DND-41 (cell line): ENCODE results near the gene TRAPPC5.

ENCODE experiments used
- ATAC-seq: fragments of 200-7000 bp; cut with Tn5 transposase; 3 replicates; pipeline ENCODE4 v1.9.1; 2021; ENCODE audit warnings: low read depth; ENCODE audit not compliant: insufficient read depth
- DNase-seq: peaks from one replicate; pipeline ENCODE4 v3.0.0-alpha.2; 2020
- H2AFZ ChIP-seq: 2 replicates; pipeline ENCODE4 v1.6.0; 2012; ENCODE audit warnings: low read depth, low read length
- H3K27ac ChIP-seq: 2 replicates; pipeline ENCODE4 v1.5.1; 2012; ENCODE audit warnings: low read length, inconsistent platforms
- H3K27me3 ChIP-seq: fragments of 200-600 bp; sonication (generic); 2 replicates; pipeline ENCODE4 v1.6.0; 2012; ENCODE audit warnings: low read length, mild to moderate bottlenecking, inconsistent platforms; ENCODE audit not compliant: insufficient read depth, poor library complexity
- H3K36me3 ChIP-seq: 2 replicates; pipeline ENCODE4 v1.5.1; 2012; ENCODE audit warnings: low read length, inconsistent platforms; ENCODE audit not compliant: insufficient read depth
- H3K4me1 ChIP-seq: 2 replicates; pipeline ENCODE4 v1.5.1; 2012; ENCODE audit warnings: mild to moderate bottlenecking, low read length; ENCODE audit not compliant: insufficient read depth
- H3K4me2 ChIP-seq: 2 replicates; pipeline ENCODE4 v1.6.0; 2012; ENCODE audit warnings: mild to moderate bottlenecking, moderate library complexity, low read length, inconsistent platforms; ENCODE audit not compliant: insufficient read depth
- H3K4me3 ChIP-seq, 2 experiments: fragments of 200-600 bp in 1 of 2; shearing (Covaris generic) in 1 of 2; 2 replicates each; pipeline ENCODE4 v1.5.1; 2012 to 2016; ENCODE audit warnings: inconsistent platforms in 2 of 2, low read length in 2 of 2, mild to moderate bottlenecking in 2 of 2, low read depth in 1 of 2, moderate library complexity in 1 of 2
- H3K79me2 ChIP-seq: 2 replicates; pipeline ENCODE4 v1.6.0; 2012; ENCODE audit warnings: low read length, inconsistent platforms; ENCODE audit not compliant: insufficient read depth
- H3K9ac ChIP-seq: 2 replicates; pipeline ENCODE4 v1.6.0; 2012; ENCODE audit warnings: low read depth, mild to moderate bottlenecking, inconsistent platforms, low read length, moderate library complexity
- H3K9me3 ChIP-seq: 2 replicates; pipeline ENCODE4 v1.5.1; 2012; ENCODE audit warnings: low read length, moderate library complexity, mild to moderate bottlenecking, inconsistent platforms; ENCODE audit not compliant: insufficient read depth, severe bottlenecking
- H4K20me1 ChIP-seq: 2 replicates; pipeline ENCODE4 v1.6.0; 2012; ENCODE audit warnings: low read length; ENCODE audit not compliant: insufficient read depth
- CTCF ChIP-seq: IDR thresholded peaks from 2 replicates; pipeline ENCODE4 v1.5.1; 2012; ENCODE audit warnings: borderline replicate concordance, low read length, moderate library complexity, mild to moderate bottlenecking; ENCODE audit not compliant: poor library complexity, severe bottlenecking; ENCODE audit errors: extremely low read depth
- EZH2 ChIP-seq: IDR thresholded peaks from 3 replicates; pipeline ENCODE4 v1.6.1; 2012; ENCODE audit warnings: borderline replicate concordance, low read depth, mild to moderate bottlenecking, moderate library complexity, low read length, inconsistent platforms; ENCODE audit not compliant: severe bottlenecking

Gene TRAPPC5

GRCh38 chr19:7645163-7645562 is 35.5 kb upstream of the TRAPPC5 start:
- no peaks in the 10 kb centered on the region for H3K36me3 ChIP-seq
- no peak for TF ChIP-seq CTCF
- no peak for TF ChIP-seq EZH2
- DNase-seq (no peak), ATAC-seq (no peak)
- H3K27ac ChIP-seq: no peak overlapping the region
- no peak overlapping the region for H3K4me2 ChIP-seq
- H3K4me3 ChIP-seq: no peak overlapping the region
- H3K9ac ChIP-seq: no peak overlapping the region
- no peak overlapping the region for H2AFZ ChIP-seq
- no peaks in the 10 kb centered on the region for H4K20me1 ChIP-seq
- H3K4me1 ChIP-seq: no peaks in the 10 kb centered on the region
- no peaks in the 10 kb centered on the region for H3K27me3 ChIP-seq
- H3K9me3 ChIP-seq: peaks cover 2% of the 10 kb centered on the region
- H3K79me2 ChIP-seq: no peaks in the 10 kb centered on the region

GRCh38 chr19:7645656-7646425 is 34.8 kb upstream of the TRAPPC5 start:
- Histone ChIP-seq H3K4me3 (no peak overlapping the region), H3K27ac (no peak overlapping the region), H3K36me3 (no peaks in the 10 kb centered on the region)

GRCh38 chr19:7646426-7646700 is 34.3 kb upstream of the TRAPPC5 start:
- DNase-seq (no peak), ATAC-seq (no peak)
- Histone ChIP-seq H3K36me3 (no peaks in the 10 kb centered on the region), H2AFZ (no peak overlapping the region), H3K4me2 (no peak overlapping the region), H3K4me1 (no peaks in the 10 kb centered on the region), H3K79me2 (no peaks in the 10 kb centered on the region), H3K27me3 (no peaks in the 10 kb centered on the region), H3K4me3 (no peak overlapping the region), H3K9me3 (no peaks in the 10 kb centered on the region), H4K20me1 (no peaks in the 10 kb centered on the region), H3K27ac (no peak overlapping the region), H3K9ac (no peak overlapping the region)
- TF ChIP-seq EZH2: no peak
- no peak for TF ChIP-seq CTCF

More at GRCh38 chr19:7645656-7646425, 34.8 kb upstream of the TRAPPC5 start:
- Histone ChIP-seq H2AFZ (no peak overlapping the region), H3K9me3 (no peaks in the 10 kb centered on the region), H3K4me1 (no peaks in the 10 kb centered on the region), H3K4me2 (no peak overlapping the region), H3K79me2 (no peaks in the 10 kb centered on the region), H3K27me3 (no peaks in the 10 kb centered on the region), H4K20me1 (no peaks in the 10 kb centered on the region), H3K9ac (no peak overlapping the region)
- DNase-seq (no peak), ATAC-seq (no peak)
- TF ChIP-seq CTCF (no peak), EZH2 (no peak)
